HG02759 (cell line): ENCODE data around the gene CTSH.

Experiments
- ATAC-seq: cut with Tn5 transposase; IDR thresholded peaks from one replicate; pipeline ENCODE4 v1.9.1; 2021; ENCODE audit warnings: mild to moderate bottlenecking, moderate library complexity; ENCODE audit not compliant: unreplicated experiment

The CTSH gene, protein sequence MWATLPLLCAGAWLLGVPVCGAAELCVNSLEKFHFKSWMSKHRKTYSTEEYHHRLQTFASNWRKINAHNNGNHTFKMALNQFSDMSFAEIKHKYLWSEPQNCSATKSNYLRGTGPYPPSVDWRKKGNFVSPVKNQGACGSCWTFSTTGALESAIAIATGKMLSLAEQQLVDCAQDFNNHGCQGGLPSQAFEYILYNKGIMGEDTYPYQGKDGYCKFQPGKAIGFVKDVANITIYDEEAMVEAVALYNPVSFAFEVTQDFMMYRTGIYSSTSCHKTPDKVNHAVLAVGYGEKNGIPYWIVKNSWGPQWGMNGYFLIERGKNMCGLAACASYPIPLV

DNA sequence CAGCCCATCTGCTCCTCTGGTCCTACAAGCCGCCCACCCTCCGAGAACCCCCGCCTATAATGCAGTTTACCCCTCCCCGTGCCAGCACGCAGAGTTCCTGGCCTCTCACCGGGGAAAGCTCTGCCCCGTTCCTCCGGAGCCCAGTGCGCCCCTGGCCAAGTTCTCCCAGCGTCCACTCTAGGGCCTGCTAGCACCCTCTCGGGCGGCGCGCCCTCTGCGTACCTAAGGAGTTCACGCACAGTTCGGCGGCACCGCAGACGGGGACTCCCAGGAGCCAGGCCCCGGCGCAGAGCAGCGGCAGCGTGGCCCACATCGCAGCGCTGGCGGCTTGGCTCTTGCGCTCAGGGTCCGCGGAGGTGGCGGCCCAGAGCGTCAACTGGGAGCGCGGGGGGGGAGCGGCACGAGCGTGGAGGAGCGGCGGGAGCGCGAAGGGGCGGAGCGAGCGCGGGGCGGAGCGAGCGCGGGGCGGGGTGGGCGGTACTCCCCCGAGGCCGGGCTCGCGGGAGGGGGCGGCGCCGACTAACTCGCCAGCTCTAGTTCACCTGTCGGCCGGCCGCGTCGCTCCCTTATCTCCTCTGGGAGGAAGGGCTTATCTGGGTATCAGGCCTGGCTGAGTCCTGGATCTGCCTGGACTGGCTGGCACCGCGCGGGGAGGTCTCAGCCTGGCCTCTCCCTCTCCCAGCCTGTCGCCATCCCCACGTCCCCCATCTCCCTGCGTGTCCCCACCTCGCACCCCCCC is at the start of gene CTSH:
Gene CTSH (minus strand): TSS at position 378 of the 739 bp plus-strand sequence. CDS start 65 bp downstream, at position 313.
- ATAC-seq = peak; percentile 78

DNA sequence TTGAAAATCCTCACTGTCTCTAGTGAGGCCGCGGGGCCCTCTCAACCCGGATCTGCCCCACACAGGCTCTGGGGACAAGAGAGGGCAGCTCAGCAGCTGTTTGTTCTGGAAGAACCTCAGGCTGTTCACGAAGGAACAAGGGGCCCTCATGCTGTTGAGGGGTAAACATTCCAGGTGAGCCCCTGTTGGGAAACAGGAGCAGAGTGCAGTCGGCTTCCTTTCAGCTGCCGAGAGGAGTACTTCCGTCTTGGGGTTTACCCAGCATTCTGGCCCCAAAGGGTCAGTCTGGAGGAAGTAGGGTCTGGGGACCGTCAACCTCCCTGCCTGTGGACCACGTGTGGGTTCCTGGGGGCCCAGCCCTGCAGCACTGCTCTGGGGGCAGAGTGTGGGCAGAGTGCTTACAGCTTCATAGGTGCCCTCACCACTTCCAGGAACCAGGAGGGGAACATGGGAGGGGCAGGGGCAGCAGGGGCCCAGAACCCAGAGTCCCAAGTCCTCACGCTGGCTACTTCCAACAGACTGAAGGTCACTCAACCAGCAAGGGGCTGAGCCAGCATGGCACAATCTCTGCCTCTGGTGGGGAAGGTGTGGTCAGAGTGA is 49.2 kb upstream of the CTSH start:
- no peak for ATAC-seq

DNA sequence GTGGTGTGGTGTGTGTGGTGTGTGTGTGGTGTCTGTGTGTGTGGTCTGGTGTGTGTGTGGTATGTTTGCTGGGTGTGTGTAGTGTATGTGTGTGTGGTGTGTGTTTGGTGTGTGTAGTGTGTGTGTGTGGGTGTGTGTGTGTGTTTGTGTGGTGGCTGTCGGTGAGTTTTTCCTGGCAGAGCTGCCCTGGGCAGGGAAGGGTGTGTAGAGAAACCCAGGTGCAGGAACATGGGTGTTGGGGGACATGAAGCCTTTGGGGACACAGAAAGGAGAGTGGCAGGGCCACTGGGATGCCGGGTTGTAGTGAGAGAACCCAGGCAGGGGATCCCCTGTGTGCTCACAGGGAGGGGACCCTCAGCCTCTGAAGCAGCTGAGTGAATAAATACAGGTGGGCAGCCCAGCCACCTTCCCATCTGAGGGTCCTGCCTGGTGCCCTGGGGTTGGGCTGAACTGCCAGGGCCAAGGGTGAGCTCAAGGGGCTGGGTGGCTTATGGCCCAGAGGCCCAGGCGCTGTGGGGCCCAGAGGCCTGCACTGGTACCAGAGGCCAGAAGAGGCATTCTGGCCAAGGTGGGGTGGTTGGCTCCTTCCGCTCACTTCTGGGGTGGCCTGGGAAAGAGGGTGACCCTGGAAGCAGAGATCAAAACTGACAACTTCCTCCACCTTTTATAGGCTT is 48.5 kb upstream of the CTSH start:
- no peak for ATAC-seq

DNA sequence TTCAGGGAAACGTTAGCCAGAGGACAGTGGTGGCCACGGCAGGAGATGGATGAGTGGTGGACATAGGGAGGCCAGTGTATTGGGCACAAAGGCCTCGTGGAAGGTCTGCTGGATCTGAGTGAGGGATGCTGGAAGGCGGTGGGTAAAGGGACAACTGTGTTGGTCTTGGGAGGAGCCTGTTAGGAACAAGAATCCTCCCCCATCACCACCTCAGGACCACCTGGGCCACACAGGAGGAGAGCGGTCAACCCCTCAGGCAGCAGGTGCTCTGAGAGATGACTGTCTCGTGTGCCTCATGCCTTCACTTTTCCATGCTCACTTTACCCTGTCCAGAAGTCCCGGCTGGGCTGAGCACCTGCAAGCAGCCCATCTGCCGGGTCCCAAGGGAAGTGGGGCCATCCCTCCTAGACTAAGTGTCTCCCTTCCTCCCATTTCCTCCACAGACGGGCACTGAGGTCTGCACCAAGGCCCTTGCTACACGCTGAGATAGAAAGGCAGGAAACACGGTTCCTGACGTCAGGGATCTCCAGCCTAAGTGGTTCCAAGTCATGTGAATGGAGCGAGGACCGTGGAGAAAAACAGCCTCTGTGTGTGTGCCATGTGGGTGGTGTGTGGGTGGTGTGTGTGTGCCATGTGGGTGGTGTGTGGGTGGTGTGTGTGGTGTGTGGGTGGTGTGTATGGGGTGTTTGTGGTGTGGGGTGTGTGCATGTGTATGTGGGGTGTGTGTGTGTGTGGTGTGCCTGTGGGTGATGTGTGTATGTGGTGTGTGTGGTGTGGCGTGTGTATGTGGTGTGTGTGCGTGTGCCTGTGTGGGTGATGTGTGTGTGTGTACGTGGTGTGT is 47.8 kb upstream of the CTSH start:
- ATAC-seq = no peak

DNA sequence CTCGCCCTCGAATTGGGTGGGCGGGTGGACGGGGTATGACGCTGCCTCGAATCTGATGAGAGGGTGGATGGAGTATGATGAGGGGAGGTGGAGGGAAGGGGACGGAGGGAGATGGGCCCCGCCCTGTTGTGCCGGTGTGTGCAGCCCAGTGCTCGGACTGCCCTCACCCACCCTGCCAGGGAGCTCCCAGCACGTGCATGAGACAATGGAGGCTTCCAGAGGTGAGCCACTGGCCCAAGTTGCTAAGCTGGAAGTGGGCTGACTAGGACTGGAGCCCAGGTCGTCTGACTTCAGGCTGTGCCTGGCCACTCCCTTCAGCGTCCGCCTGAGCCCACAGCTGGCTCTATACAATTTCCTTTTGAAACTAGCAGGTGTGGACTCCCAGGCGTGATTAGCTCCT is 47.0 kb upstream of the CTSH start:
- ATAC-seq = no peak

DNA sequence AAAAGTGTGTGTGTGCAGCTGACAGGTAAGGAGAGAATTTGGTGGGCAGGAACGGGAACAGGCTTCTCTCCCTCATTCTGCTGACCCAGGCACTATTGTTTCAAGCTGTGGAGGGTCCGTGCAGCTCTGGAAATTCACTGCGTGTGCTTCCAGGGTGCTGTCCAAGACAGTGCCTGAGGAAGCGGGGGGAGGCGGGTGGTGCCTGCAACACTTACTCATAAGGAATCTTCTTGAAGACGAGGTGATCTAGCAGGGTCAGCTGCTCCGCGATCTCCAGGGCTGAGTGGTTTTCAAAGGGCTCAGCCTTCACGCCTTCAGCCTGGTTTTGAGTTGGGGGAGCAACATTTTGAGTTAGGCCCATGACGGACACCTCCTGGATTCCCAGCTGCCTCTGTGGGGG is 46.6 kb upstream of the CTSH start:
- no peak for ATAC-seq

DNA sequence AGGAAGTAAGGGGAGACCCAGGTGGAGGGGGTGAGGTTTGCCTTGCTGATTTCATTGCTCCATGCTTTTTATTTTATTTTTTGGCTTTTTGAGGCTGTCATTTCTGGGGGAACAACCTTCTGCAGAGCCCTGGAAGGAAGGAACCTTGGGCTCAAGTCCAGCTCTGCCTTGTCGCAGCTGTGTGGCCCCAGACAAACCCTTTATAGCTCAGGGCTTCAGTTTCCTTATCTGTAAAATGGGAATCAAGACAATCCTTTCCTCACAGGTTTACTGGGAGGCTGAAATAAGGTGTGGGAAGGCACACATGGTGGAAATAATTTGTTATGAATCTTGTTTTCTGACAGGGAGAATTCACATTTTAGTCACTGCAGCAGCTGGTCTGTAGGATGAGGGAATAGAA is 45.4 kb upstream of the CTSH start:
- no peak for ATAC-seq

DNA sequence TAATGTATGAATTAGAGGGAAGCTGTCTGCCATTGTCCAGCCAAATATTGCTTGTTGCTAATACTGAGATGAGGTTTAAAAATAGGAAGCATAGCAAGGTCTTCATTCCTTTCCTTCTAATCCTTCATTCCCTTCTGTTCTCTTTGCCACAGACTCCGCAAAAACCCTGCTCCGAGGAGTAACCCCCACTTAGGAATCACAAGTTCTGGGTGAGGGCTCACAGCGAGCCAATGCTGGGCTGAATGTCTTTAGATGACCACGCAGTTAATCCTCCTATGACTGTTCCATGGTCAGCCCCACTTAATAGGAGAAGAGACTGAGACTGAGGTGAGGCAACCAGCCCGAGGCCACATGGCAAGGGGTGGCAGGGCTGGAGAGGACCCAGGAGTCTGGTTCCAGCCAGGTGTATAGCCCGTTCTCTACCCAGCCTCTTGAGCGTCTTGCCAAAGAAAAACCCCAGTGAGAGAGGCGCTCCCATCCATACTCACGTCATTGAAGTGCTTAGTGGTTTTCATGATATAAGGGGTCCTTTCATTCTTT is 44.9 kb upstream of the CTSH start:
- no peak for ATAC-seq

DNA sequence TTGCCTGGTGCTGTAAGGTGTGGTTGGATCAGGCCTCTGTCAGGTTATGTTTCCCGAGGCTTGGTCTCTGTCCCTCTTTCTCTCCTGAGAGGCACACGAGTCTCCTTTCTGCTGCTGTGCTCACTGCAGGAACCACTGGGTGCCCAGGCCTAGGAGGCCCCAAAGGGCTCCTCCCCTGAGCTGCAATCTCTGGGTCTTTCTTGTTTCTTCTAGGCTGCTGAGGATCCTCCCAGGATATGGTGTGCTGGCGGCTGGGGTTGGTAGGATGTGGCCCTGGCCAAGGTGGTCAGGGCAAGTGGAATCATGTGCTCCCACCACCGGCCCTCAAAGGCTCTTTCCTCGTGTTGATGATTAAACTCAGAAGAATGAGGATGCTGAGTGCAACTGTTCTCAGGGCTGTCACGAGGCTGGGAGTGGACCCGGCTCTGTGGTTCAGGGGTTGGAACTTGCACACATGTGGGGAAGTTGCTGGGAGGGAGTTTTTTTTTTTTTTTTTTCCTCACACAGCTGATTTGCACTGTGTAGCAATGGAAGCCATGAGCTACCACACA is 43.6 kb upstream of the CTSH start:
- peak; percentile 57 for ATAC-seq

DNA sequence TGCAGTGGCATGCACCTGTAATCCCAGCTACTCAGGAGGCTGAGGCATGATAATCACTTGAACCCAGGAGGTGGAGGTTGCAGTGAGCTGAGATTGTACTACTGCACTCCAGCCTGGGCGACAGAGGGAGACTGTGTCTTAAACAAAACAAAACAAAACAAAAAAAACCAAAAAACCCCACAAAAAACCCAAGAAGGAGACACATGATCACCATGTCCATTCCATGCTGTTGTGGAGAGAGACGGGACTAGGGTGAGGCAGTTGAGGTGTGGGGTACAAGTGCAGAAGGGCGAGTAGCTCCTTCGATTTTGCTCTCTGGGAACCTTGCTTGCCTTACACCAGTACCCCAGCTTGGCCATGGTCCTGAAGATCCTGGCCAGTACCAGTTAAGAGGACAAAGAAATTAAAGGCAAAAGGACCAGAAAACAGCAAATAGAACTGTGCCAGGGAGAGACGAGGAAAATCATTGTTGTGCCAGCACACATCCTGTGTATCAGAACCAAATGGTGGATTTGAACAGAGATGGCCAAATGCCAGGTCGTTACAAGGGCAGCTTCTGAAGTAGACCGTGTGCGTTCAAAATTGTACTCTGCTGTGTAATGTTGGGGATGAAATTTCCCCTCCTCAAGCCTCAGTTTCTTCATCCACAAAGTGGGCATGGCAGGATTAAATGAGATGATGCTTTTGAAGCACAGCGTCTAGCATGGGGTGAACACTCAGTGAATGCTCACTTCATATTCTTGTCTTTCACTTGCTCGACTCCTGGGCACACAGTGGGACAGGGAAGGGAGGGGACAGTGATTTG is 42.9 kb upstream of the CTSH start:
- no peak for ATAC-seq

DNA sequence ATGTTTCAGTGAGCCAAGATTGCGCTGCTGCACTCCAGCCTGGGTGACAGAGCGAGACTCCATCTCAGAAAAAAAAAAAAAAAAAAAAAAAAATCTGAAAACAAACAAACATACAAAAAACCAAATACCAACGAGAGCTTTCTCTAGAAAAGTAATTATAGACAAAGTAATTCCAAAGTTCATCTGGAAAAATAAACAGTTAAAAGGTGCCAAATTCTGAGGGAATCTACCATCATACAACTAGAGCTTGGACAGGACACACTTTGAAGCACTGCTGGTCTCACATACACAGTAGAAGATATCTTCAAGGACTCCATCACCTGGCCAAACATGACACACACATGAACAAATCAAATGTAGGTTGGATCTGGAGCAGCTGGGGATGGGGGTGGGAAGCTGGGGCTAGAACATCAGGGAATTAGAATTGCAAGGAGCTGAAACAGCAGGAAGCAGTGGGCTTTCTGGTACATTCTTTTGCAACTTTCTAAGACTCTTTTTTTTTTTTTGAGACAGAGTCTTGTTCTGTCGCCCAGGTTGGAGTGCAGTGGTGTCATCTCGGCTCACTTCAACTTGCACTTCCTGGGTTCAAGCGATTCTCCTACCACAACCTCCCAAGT is 41.1 kb upstream of the CTSH start:
- ATAC-seq = no peak

DNA sequence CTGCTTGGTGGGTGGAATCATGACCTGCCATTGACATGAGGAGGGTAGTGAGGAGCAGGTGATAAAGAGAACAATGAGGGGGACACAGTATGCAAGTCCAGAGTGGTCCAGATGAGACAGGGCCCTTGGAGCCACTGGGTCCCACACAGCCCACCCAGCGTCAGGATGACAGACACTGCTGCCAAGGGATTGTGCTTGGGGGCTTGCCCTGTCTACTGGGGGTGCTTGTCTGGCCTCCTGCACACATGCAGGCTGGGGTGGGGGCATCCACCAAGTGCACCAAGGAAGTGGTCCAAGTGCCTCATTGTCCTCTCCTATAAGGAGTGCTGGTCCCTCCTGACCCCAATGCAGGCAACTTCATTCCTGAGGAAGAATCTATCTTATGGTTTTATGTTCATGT is 39.2 kb upstream of the CTSH start:
- no peak for ATAC-seq

DNA sequence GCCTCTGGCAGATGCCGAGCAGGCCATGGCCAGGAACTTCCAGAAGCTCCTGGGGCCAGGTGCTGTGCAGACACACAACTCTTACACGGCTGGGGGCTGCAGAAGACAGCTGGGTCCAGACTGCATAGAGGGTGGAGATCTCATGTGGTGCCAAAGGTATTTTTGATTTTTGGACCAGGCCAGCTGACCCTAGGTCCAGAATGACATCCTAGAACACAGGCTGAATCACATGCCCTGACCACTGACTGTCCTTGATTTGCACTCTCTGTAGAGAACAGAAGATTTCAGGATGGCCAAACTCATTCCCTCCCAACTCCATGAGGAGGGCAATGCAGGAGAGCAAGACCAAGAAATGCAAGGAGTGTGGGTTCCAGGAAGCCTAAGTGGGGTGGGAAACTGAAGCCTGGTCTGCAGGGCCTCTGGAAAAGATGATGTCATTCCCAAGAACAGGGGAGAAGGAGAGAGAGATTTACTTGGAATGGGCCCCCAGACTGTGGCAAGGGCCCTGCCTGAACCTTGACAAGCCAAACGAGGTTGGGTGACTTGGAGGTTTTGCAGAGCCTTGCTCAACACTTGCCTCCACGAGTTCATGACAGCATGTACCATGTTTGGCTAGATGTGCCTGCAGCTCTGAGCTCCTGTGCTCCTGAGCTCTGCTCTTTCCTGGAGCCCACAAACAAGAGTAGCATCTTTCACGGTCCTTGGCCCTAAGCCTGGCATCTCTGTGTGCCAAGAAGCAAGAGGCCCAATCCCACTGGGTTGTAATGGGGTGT is 38.5 kb upstream of the CTSH start:
- no peak for ATAC-seq

DNA sequence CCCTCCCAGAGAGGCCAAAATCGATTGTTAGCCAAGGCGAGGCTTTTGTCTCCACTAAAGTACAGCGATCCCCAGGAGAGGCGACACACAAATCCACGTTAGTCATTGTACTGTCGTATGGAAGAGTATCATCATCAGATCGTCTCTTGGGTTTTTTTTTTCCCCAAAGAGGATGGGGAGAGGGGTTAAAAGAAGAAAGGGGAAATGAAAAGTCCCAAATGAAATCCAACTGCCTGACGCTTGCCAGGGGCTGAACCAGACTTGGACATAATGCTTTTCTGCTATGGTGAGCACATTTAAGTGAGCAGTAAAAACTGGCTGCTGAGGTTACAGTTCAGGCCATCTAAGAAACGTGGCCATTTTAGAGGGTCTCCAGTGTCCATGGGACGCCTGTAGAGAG is 37.9 kb upstream of the CTSH start:
- ATAC-seq = no peak

DNA sequence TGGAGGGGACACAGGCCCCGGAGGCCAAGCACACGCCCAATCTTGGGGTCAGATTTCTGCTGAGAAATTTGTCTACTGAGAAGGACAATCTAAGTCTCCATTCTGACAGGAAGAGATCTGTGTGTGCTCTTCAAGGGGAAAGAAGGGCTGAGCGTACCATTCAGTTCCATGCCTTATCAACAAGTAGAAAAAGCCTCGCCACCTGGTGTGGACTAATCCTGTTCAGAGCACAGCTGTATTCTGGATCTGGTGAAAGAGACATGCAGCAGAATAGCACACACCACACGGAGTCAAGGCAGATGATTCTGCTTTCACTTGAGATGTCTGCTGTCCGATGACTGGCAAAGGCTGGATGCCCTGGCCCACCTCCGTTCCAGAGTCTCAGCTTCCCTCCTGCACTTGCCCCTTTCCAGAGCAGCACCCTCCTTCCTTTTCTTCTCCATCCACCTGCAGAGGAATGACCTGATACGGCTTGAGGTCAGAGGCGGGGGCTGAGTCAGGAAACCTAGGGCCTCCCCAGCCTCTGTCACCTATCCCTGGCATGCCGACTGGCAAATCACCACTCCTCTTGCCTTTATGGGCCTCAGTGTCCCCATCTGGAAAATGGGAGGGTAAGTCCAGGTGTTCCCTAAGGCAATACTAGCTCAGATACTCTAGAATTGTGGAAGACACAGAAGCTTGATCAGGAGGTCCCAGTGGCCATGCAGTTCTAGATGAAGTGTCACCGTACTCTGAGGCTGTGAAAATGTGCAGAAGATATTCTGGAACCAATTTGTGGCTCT is 36.9 kb upstream of the CTSH start:
- no peak for ATAC-seq

DNA sequence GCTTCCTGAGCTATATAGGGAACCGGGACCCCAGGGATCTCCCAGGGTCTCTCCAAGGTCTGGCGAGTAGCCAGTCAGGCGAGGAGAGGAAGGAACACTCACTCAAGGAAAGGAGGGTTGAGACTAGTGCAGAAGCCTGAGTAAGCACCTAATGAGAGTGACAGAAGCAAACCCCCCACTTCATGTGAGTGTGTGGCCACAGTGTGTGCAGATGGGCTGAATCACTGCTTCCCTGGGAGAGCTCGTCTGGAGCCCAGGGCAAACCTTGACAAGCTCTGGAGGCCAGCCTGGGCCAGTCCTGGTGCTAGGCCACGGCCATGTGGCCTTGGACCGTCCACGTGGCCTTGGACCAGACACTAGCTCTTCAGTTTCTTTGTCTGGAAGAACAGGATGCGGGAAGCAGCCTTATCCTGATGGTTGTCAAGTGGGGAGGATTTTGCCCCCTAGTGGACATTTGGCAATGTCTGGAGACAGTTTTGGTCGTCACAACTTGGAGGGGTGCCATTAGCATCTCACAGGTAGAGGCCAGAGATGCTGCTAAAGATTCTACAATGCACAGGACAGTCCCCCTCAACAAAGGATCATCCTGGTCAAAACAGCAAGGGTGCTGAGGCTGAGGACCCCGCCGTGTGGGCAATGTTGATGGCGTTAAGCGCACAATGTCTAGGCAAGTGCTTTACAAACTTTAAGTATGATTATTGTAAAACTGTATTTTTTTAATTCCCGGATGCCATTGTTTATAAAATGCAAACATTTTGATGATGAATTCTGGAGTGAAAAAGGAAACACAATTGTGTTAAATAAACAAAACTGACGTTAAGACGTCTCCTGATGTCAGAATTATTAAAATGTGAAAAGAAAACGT is 34.8 kb upstream of the CTSH start:
- ATAC-seq = no peak
